ENCODE results near the gene TRAF3IP1. TPM values are rescaled to one million over a fixed set of nuclear protein-coding genes. Genes with fewer than 3 reads are reported as not detected.
A peak's percentile ranks its signal among the peaks of the same experiment; 100 is the strongest.

TRAF3IP1 gene
- total and polyA plus RNA-seq, 2 of the 13 experiments (the other 11 are each of a cell fraction or from before 2014, with no cell fraction given): 4.1 to 12.9 TPM

- TF ChIP-seq SIN3A (IDR thresholded peaks at IDR 0.05; ENCODE audit: borderline replicate concordance, low read depth, low read length) (0 out of 2 replicates have a peak, but pooled peaks have one; percentile 8), ZNF790 (CRISPR knock-in tag; IDR thresholded peaks at IDR 0.05; ENCODE audit: borderline replicate concordance) (no peak), ZNF782 (CRISPR knock-in tag; IDR thresholded peaks at IDR 0.05; ENCODE audit: borderline replicate concordance) (0 out of 2 replicates have a peak, but pooled peaks have one; percentile 56), RBFOX2 (IDR thresholded peaks at IDR 0.05; ENCODE audit: low read depth, low read length) (no peak), PRPF4 (IDR thresholded peaks at IDR 0.05; ENCODE audit: low read depth, low read length, poor library complexity, severe bottlenecking) (no peak), YY1 (IDR thresholded peaks at IDR 0.05; ENCODE audit: insufficient read depth, insufficient replicate concordance, low read depth, low read length) (no peak), AHR (CRISPR knock-in tag; IDR thresholded peaks at IDR 0.05) (no peak), ZNF746 (CRISPR knock-in tag; IDR thresholded peaks at IDR 0.05) (no peak), RARA (CRISPR knock-in tag; IDR thresholded peaks at IDR 0.05) (no peak), ZNF784 (CRISPR knock-in tag; IDR thresholded peaks at IDR 0.05; ENCODE audit: borderline replicate concordance) (no peak), ZNF747 (CRISPR knock-in tag; IDR thresholded peaks at IDR 0.05; ENCODE audit: borderline replicate concordance) (no peak), ATF5 (CRISPR knock-in tag; IDR thresholded peaks at IDR 0.05; ENCODE audit: low read depth) (no peak), RXRB (CRISPR knock-in tag; IDR thresholded peaks at IDR 0.05; ENCODE audit: borderline replicate concordance) (no peak), TEAD2 (CRISPR knock-in tag; IDR thresholded peaks at IDR 0.05) (no peak), ZNF572 (CRISPR knock-in tag; IDR thresholded peaks at IDR 0.05) (peak; percentile 92; the same call in 1 of the 2 replicates), ASH2L (IDR thresholded peaks at IDR 0.05; ENCODE audit: insufficient read length, low read depth, low read length) (peak; percentile 62)
- TF ChIP-seq, protein P1, sequence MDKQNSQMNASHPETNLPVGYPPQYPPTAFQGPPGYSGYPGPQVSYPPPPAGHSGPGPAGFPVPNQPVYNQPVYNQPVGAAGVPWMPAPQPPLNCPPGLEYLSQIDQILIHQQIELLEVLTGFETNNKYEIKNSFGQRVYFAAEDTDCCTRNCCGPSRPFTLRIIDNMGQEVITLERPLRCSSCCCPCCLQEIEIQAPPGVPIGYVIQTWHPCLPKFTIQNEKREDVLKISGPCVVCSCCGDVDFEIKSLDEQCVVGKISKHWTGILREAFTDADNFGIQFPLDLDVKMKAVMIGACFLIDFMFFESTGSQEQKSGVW (CRISPR knock-in tag; IDR thresholded peaks at IDR 0.05; ENCODE audit: borderline replicate concordance): no peak
- TF ChIP-seq, protein P2, sequence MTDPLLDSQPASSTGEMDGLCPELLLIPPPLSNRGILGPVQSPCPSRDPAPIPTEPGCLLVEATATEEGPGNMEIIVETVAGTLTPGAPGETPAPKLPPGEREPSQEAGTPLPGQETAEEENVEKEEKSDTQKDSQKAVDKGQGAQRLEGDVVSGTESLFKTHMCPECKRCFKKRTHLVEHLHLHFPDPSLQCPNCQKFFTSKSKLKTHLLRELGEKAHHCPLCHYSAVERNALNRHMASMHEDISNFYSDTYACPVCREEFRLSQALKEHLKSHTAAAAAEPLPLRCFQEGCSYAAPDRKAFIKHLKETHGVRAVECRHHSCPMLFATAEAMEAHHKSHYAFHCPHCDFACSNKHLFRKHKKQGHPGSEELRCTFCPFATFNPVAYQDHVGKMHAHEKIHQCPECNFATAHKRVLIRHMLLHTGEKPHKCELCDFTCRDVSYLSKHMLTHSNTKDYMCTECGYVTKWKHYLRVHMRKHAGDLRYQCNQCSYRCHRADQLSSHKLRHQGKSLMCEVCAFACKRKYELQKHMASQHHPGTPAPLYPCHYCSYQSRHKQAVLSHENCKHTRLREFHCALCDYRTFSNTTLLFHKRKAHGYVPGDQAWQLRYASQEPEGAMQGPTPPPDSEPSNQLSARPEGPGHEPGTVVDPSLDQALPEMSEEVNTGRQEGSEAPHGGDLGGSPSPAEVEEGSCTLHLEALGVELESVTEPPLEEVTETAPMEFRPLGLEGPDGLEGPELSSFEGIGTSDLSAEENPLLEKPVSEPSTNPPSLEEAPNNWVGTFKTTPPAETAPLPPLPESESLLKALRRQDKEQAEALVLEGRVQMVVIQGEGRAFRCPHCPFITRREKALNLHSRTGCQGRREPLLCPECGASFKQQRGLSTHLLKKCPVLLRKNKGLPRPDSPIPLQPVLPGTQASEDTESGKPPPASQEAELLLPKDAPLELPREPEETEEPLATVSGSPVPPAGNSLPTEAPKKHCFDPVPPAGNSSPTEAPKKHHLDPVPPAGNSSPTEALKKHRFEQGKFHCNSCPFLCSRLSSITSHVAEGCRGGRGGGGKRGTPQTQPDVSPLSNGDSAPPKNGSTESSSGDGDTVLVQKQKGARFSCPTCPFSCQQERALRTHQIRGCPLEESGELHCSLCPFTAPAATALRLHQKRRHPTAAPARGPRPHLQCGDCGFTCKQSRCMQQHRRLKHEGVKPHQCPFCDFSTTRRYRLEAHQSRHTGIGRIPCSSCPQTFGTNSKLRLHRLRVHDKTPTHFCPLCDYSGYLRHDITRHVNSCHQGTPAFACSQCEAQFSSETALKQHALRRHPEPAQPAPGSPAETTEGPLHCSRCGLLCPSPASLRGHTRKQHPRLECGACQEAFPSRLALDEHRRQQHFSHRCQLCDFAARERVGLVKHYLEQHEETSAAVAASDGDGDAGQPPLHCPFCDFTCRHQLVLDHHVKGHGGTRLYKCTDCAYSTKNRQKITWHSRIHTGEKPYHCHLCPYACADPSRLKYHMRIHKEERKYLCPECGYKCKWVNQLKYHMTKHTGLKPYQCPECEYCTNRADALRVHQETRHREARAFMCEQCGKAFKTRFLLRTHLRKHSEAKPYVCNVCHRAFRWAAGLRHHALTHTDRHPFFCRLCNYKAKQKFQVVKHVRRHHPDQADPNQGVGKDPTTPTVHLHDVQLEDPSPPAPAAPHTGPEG (CRISPR knock-in tag; IDR thresholded peaks at IDR 0.05): no peak
- TF ChIP-seq, protein P3, sequence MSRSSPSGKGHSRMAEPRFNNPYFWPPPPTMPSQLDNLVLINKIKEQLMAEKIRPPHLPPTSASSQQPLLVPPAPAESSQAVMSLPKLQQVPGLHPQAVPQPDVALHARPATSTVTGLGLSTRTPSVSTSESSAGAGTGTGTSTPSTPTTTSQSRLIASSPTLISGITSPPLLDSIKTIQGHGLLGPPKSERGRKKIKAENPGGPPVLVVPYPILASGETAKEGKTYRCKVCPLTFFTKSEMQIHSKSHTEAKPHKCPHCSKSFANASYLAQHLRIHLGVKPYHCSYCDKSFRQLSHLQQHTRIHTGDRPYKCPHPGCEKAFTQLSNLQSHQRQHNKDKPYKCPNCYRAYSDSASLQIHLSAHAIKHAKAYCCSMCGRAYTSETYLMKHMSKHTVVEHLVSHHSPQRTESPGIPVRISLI (CRISPR knock-in tag; IDR thresholded peaks at IDR 0.05; ENCODE audit: borderline replicate concordance): no peak
Observed at GRCh38 chr2:238427435-238428162, 107.3 kb downstream of the TRAF3IP1 start (continued).
